Measurements from ENCODE around the gene PDLIM7.

PDLIM7 gene

GRCh38 chr5:177472460-177473442 is 24.7 kb downstream of the PDLIM7 start:
- Histone ChIP-seq H2AFZ (peak overlapping the region; percentile 38), H3K27me3 (ENCODE audit: control insufficient read depth, insufficient read depth, low read length) (no peaks in the 10 kb centered on the region), H3K9ac (peak overlapping the region; percentile 29), H3K9me3 (ENCODE audit: control insufficient read depth, low read length) (no peaks in the 10 kb centered on the region), H3K36me3 (ENCODE audit: control insufficient read depth, insufficient read depth, low read length) (no peaks in the 10 kb centered on the region), H3K4me3 (ENCODE audit: low read depth, low read length) (peak overlapping the region; percentile 77), H3K4me2 (ENCODE audit: low read length) (peak overlapping the region; percentile 83), H3K79me2 (peaks cover 24% of the 10 kb centered on the region), H3K27ac (peak overlapping the region; percentile 66), H3K4me1 (peaks cover 18% of the 10 kb centered on the region)
- TF ChIP-seq CTCF (IDR thresholded peaks at IDR 0.05) = no peak

DNA sequence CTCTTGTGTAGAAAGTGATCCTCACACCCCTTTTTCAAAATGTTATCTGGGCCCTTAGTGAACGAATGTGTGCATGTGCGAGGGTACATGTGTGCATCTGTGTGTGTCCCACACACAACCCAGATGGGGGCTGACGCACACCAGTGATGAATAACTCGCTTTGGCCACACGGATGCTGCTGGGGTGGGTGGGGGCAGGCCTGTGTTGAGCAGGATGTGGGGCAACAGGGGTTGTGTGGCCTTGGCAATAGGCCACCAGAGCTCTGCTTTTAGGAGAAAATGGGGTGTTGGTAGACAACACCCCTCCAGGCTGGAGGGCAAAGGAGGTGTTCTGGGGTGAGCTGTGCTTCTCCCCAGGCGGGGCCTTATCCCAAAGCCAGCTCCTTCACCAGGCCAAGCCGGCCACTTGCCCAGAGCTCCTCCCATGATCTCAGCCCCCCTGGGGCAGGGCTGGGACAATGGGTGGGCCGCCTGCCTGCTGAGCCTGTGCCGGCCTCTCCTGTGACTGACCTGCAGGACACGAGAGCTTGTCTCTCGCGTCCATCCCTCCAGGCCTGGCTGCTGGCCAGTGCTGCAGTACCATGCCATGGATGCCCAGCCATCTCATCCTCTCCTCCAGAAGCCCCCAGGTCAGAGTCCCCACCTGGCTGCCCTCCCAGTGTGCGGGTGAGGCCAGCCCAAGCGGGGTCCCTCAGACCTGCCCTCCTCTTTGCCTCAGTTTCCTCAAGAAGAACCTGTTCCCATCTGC is 25.6 kb downstream of the PDLIM7 start:
- H3K27ac ChIP-seq = no peak overlapping the region
- H3K79me2 ChIP-seq = peaks cover 24% of the 10 kb centered on the region
- H2AFZ ChIP-seq = no peak overlapping the region
- peak overlapping the region; percentile 83 for H3K4me2 ChIP-seq (ENCODE audit: low read length)
- TF ChIP-seq CTCF (IDR thresholded peaks at IDR 0.05) = no peak
- peak overlapping the region; percentile 77 for H3K4me3 ChIP-seq (ENCODE audit: low read depth, low read length)
- no peaks in the 10 kb centered on the region for H3K36me3 ChIP-seq (ENCODE audit: control insufficient read depth, insufficient read depth, low read length)
- no peak overlapping the region for H3K9ac ChIP-seq
- no peaks in the 10 kb centered on the region for H3K27me3 ChIP-seq (ENCODE audit: control insufficient read depth, insufficient read depth, low read length)
- H3K4me1 ChIP-seq = peaks cover 16% of the 10 kb centered on the region
- H3K9me3 ChIP-seq (ENCODE audit: control insufficient read depth, low read length) = no peaks in the 10 kb centered on the region

DNA sequence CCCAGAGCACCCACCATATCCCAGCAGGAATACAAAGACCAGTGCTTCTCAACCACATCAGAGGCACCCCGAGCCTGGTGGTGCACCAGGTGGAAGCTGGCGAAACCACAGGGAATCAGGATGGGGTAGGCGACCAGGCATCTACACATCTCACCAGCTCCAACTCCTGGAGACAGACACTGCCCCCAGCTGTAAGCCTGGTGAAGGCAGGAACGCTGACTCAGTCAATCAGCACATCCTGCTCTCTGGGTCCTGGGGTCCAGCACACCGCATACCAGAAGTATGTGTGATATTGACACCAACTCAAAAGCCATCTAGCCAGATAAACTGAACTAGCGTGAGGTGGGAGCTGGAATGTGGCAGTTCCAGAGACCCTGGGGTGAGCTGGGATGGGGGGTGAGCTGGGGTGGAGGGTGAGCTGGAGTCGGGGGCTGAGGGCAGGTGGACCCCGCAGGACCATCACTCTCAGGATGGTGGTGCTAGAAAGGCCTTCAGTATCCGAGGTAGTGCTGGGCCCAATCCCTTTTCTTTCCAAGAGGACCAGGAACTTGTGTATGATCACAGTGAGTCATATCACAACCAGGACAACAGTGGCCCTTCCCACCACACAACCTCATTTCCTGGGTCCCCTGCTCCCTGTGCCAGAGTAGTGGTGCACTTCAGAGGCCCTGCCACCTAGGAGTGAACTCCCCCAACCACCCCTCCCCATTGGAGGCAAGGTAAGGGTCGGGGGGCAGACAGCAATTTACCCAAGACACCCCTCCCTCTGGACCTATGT is 26.5 kb downstream of the PDLIM7 start:
- Histone ChIP-seq H3K79me2 (peaks cover 24% of the 10 kb centered on the region), H3K4me2 (ENCODE audit: low read length) (no peak overlapping the region), H3K9me3 (ENCODE audit: control insufficient read depth, low read length) (no peaks in the 10 kb centered on the region), H3K4me1 (peaks cover 16% of the 10 kb centered on the region), H3K36me3 (ENCODE audit: control insufficient read depth, insufficient read depth, low read length) (no peaks in the 10 kb centered on the region), H3K27me3 (ENCODE audit: control insufficient read depth, insufficient read depth, low read length) (no peaks in the 10 kb centered on the region), H2AFZ (no peak overlapping the region), H3K9ac (no peak overlapping the region), H3K27ac (no peak overlapping the region), H3K4me3 (ENCODE audit: low read depth, low read length) (no peak overlapping the region)
- no peak for TF ChIP-seq CTCF (IDR thresholded peaks at IDR 0.05)

GRCh38 chr5:177469750-177470525 is 27.5 kb downstream of the PDLIM7 start:
- H3K9ac ChIP-seq = no peak overlapping the region
- peaks cover 16% of the 10 kb centered on the region for H3K4me1 ChIP-seq
- H3K9me3 ChIP-seq (ENCODE audit: control insufficient read depth, low read length) = no peaks in the 10 kb centered on the region
- H3K27ac ChIP-seq = no peak overlapping the region
- no peak overlapping the region for H3K4me2 ChIP-seq (ENCODE audit: low read length)
- no peaks in the 10 kb centered on the region for H3K27me3 ChIP-seq (ENCODE audit: control insufficient read depth, insufficient read depth, low read length)
- TF ChIP-seq CTCF (IDR thresholded peaks at IDR 0.05) = no peak
- H3K79me2 ChIP-seq = peaks cover 24% of the 10 kb centered on the region
- H2AFZ ChIP-seq = no peak overlapping the region
- H3K36me3 ChIP-seq (ENCODE audit: control insufficient read depth, insufficient read depth, low read length) = no peaks in the 10 kb centered on the region
- no peak overlapping the region for H3K4me3 ChIP-seq (ENCODE audit: low read depth, low read length)
